Stimulated activated naive CD8-positive, alpha-beta T cell treated with anti-CD3 and anti-CD28 coated beads, Interleukin-15, Interleukin-2, amounts not matched to agents 100 ng/mL and 50 ng/mL, for 24 hours (primary cell): ENCODE measurements around the gene SPTB.

Source experiments
- H3K27ac Mint-ChIP-seq: one replicate; pipeline ENCODE4 v1.8.0; 2021; ENCODE audit warnings: mild to moderate bottlenecking, mixed read lengths
- H3K27me3 Mint-ChIP-seq: one replicate; pipeline ENCODE4 v1.8.0; 2021; ENCODE audit warnings: mixed read lengths
- H3K36me3 Mint-ChIP-seq: one replicate; pipeline ENCODE4 v1.8.0; 2021; ENCODE audit warnings: low read depth, mixed read lengths
- H3K4me1 Mint-ChIP-seq: one replicate; pipeline ENCODE4 v1.8.0; 2021; ENCODE audit warnings: low read depth, mixed read lengths
- H3K4me3 Mint-ChIP-seq: one replicate; pipeline ENCODE4 v1.8.0; 2021; ENCODE audit warnings: mild to moderate bottlenecking, mixed read lengths
- H3K9me3 Mint-ChIP-seq: one replicate; pipeline ENCODE4 v1.8.0; 2021; ENCODE audit warnings: mixed read lengths

SPTB gene

DNA sequence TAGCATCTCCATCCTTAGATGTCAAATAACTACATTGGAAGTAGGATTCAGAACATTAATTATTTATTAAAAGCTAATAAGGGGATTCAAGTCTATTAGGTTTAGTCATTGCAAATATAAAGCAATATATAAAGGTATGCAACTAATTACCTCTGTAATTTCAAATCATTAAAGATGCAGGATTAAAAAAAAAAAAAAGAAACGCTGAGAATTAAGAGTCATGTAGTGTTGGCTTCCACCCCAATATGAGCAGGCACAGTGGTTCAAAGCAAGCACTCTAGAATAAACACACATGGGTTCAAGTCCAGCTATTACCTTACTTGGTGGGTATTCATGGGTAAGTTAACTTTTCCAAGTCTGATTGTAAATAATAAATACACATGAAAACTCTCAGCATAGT lies 10.9 kb downstream of the SPTB start:
- no peaks in the 10 kb centered on the region for H3K4me1 Mint-ChIP-seq
- no peak overlapping the region for H3K4me3 Mint-ChIP-seq
- H3K27me3 Mint-ChIP-seq, result peaks cover 37% of the 10 kb centered on the region
- no peak overlapping the region for H3K27ac Mint-ChIP-seq
- peaks cover 4% of the 10 kb centered on the region for H3K9me3 Mint-ChIP-seq
- no peaks in the 10 kb centered on the region for H3K36me3 Mint-ChIP-seq

DNA sequence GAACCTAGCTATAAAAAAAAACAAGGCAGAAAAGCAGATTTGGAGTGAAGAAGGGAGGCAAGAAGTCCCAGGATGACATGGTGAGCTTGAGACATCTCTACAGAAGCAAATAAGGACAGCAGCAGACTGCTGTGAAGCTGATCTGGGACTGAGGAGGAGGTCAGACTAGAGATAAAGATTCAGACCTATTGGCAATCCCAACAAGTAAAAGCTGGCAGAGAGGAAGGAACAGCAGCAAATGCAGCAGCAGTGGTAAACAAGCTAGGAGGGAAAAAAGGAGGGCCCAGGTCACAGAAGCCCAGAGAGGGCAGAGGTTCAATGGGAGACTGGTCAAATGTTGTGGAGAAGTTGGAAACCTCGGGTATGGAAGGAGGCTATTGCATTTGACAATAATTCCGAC lies 11.3 kb downstream of the SPTB start:
- Mint-ChIP-seq H3K27me3 (peaks cover 37% of the 10 kb centered on the region), H3K4me3 (no peak overlapping the region), H3K4me1 (no peaks in the 10 kb centered on the region), H3K36me3 (no peaks in the 10 kb centered on the region), H3K27ac (no peak overlapping the region), H3K9me3 (peaks cover 4% of the 10 kb centered on the region)

DNA sequence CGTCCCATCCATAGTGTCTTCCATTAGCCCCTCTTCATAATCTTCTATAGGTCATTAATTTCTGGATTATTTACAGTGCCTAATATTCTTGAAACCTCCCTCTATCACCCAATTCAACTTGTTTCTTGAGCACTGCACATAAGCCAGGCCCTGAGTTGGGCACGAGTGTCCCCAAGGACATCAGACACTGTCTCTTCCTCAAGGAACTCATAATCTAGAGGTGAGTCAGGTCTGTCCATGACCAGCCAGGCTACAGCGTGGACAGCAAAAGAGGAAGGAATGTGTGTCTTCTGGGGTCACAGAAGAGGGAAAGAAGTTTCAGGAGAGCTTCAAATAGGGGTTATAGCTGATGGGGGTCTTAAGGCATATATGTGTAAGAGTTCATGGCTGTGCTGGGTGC lies 12.5 kb downstream of the SPTB start:
- no peaks in the 10 kb centered on the region for H3K9me3 Mint-ChIP-seq
- no peaks in the 10 kb centered on the region for H3K4me1 Mint-ChIP-seq
- no peak overlapping the region for H3K27ac Mint-ChIP-seq
- H3K36me3 Mint-ChIP-seq, result no peaks in the 10 kb centered on the region
- H3K27me3 Mint-ChIP-seq, result peaks cover 29% of the 10 kb centered on the region
- H3K4me3 Mint-ChIP-seq, result no peak overlapping the region

DNA sequence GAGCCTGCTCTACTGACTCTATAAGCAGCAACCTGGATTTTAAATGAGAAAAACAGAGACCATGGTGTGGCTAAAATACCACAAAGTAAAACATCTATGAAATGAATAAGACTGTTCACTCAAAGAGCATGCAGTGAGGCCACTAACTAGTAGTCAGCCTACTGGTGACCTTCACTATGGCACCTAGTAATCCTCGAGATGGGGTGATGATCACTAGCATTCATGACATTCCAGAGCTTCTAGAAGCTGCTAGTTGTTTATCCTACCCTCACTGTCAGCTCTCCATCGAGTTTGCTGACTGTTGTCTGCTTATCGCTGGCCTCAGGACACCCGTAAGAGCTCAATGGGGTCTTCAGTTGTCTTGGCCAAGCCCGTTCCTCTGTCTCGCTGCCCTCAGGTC lies 13.7 kb downstream of the SPTB start:
- no peak overlapping the region for H3K27ac Mint-ChIP-seq
- no peak overlapping the region for H3K4me3 Mint-ChIP-seq
- H3K4me1 Mint-ChIP-seq, result no peaks in the 10 kb centered on the region
- H3K36me3 Mint-ChIP-seq, result no peaks in the 10 kb centered on the region
- H3K27me3 Mint-ChIP-seq, result peaks cover 21% of the 10 kb centered on the region
- H3K9me3 Mint-ChIP-seq, result no peaks in the 10 kb centered on the region

DNA sequence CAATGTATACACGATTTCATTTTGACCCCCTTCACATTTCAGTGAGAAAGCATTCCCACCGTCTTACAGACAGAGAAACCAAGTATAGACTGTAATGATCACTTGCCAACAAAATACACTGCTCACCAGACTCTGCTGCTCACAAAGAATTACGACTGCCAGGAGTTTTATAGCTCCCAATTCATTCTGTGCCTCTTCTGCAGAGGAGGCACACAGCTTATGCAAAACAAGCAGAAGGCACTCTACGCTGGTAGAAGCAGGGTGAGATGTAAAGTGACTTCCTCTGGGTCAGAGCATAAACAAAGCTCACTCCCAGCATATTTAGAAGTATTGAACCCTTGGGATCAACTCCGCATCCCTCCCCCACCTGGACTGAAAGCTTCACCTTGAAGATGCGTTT lies 14.6 kb downstream of the SPTB start:
- Mint-ChIP-seq H3K9me3 (no peaks in the 10 kb centered on the region), H3K4me1 (no peaks in the 10 kb centered on the region), H3K27ac (no peak overlapping the region), H3K4me3 (no peak overlapping the region), H3K36me3 (no peaks in the 10 kb centered on the region), H3K27me3 (peaks cover 16% of the 10 kb centered on the region)

DNA sequence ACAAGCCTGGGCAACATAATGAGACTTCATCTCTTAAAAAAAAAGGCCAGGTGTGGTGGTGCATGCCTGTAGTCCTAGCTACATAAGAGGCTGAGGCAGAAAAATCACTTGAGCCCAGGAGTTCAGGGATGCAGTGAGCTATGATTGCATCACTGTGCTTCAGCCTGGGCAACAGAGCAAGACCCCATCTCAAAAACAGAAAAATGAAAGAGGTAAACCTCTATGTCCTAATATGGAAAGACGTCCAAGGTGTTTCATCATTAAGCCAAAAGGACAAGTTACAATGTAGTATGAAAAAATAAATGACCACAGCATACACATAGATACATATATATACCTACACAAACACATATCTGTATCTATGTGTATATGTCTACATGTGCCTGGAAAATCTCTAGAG lies 15.4 kb downstream of the SPTB start:
- Mint-ChIP-seq H3K36me3 (no peaks in the 10 kb centered on the region), H3K27me3 (peaks cover 16% of the 10 kb centered on the region), H3K4me3 (no peak overlapping the region), H3K4me1 (no peaks in the 10 kb centered on the region), H3K9me3 (no peaks in the 10 kb centered on the region), H3K27ac (no peak overlapping the region)

DNA sequence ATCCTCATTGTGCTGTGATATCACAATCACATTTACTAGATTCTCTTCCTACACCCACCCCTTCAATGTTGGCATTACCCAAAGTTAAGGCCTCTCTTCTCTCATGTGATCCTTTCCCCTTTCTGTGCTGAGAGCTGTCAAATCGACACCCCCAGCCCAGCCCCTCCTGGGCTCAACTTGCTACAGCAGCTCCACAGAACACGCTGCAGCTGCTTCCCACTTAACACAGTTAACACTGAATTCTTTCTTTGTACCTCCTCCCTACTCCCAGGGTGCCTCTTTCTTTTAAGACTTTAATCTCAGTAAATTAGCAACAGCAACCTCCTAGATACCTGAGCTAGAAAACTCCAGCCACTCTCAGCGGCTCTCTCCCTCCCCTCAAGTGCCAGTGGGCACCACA lies 17.8 kb downstream of the SPTB start:
- no peaks in the 10 kb centered on the region for H3K9me3 Mint-ChIP-seq
- no peak overlapping the region for H3K27ac Mint-ChIP-seq
- no peak overlapping the region for H3K4me3 Mint-ChIP-seq
- peaks cover 18% of the 10 kb centered on the region for H3K27me3 Mint-ChIP-seq
- H3K4me1 Mint-ChIP-seq, result no peaks in the 10 kb centered on the region
- H3K36me3 Mint-ChIP-seq, result no peaks in the 10 kb centered on the region

DNA sequence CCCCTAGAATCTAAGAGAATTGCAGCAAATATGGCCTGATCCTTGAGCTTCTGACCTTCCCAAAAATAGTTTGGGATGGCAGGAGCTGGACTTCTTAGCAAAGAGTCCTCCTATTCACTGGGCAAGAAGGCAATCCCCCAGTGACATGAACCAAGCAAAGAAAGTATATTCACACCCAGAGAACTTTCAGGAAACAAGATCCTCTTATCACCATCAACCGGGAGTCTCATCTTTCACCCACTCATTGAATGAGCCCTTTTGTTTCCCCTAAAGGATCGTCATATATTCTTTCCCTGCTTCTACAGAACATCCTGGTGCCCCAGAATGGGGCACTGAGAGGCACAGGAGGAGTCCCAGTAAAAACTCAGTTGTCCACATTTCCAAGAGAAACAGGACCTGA lies 19.7 kb downstream of the SPTB start:
- peaks cover 17% of the 10 kb centered on the region for H3K27me3 Mint-ChIP-seq
- H3K36me3 Mint-ChIP-seq, result no peaks in the 10 kb centered on the region
- H3K4me3 Mint-ChIP-seq, result no peak overlapping the region
- no peak overlapping the region for H3K27ac Mint-ChIP-seq
- no peaks in the 10 kb centered on the region for H3K9me3 Mint-ChIP-seq
- H3K4me1 Mint-ChIP-seq, result no peaks in the 10 kb centered on the region

DNA sequence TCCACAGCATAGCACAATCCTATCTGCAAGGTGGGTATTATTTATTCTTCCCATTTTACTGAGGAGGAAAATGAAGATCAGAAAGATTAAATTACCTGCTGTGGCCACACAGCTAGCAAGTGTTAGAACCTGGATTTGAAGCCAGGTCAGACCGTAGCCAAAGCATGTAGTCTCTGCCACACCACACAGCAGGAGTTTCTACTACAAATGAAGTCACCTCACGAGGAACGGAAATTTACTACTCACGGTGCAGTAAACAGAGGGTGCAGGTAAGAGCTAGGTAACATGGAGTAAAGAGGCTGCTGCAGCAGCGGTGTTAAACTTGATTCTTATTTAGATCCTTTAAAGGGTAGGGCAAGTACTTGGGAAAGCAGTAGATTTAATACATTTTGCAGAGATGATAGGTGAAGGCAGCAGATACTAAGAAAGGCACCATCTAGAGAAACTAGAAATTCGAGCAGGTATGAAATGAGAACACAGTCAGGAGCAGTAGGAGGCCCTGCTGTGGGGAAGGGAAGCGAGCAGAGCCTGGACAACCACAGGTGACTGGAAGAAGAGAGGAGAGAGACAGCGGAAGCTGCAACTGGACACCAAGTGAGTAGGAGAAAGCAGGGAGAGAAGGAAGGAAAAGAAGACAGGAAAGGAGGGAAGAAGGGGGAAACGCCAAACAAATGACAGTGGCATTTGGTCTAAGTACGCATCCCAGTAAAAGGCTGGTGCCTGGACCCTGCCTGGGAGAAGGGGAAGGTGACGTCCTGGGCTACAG lies 21.5 kb downstream of the SPTB start:
- Mint-ChIP-seq H3K27ac (no peak overlapping the region), H3K4me1 (no peaks in the 10 kb centered on the region), H3K27me3 (peaks cover 15% of the 10 kb centered on the region), H3K9me3 (no peaks in the 10 kb centered on the region), H3K36me3 (no peaks in the 10 kb centered on the region), H3K4me3 (no peak overlapping the region)

DNA sequence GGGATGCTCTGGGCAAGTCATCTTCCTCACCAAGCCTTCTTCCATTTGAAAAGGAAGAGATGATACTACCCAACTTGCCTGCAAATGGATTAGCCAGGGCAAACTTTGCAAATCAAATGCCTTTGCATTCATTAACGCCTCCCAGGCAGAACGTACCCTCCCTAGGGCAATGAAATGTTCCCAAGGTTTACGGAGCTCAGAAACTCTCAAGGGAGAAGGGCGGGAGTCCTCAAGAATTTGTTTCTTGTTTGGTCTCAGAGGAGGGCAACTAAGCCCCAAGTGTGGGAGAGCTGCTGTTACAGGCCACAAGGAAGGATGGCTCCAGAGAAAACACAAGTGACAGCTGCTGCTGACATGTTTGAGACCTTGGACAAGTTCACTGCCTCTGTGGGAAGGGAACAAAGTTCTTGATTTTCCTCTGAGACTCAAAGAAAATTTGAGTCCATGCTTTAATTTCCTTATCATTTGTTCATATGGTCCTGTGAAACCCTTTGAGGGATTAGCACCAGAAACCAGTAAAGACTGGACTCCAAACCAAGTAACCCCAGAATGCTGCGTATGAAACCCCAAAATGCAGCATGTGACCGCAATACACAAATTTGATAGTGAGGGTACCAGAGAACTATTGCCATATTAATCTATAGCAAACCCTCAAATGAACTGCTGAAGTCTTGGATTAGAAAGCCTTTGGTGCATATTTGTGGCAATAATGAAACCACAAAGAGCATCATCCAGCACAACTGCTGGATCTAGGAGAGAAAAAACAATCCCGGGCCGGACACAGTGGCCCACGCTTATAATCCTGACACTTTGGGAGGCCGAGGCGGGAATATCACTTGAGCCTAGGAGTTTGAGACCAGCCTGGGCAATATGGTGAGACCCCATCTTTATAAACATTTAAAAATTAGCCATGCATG lies 22.9 kb downstream of the SPTB start:
- Mint-ChIP-seq H3K4me1 (no peaks in the 10 kb centered on the region), H3K27me3 (peaks cover 15% of the 10 kb centered on the region)

DNA sequence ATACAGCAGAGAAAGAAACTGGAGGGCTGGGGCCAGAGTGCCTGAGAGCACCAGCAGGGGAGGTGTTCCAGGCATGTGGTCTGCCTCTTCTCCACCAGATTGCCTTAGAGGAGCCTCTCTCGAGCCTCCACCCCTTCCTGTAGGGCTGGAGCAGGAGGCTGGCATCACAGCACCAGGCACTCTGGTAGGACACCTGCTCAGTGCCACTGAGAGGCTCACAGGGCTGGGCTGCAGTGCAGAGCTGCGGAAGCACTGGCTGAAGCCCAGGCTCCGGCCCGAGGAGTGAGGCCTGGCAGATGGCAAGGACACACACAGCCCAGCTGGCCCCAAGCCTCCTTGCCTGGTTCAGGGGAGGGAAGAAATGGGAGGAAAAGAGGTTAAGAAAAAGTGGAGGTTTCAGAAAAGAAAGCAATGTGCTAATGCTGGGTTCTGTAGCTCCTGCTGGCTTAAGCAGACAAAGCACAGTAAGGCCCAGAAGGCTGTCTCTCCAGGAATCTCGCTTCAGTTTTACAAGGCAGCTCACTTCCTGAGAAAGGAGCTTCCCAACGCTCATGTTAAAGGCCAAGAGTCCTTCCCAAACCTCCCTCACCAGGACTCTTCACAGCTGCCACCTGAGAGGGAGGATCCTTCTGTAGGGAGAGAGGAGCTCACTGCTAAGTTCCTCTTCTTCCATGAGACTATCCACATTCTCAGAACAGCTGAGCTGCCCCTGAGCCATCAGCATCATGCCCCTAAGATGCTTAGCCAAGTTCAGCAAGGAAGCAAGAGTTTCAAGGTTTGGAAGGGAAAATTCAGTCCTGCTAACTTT lies 23.8 kb downstream of the SPTB start:
- H3K4me1 Mint-ChIP-seq, result no peaks in the 10 kb centered on the region
- no peaks in the 10 kb centered on the region for H3K9me3 Mint-ChIP-seq
- H3K27ac Mint-ChIP-seq, result no peak overlapping the region
- peaks cover 15% of the 10 kb centered on the region for H3K27me3 Mint-ChIP-seq
- no peaks in the 10 kb centered on the region for H3K36me3 Mint-ChIP-seq
- no peak overlapping the region for H3K4me3 Mint-ChIP-seq

More for the DNA sequence above, 22.9 kb downstream of the SPTB start:
- no peaks in the 10 kb centered on the region for H3K9me3 Mint-ChIP-seq
- no peaks in the 10 kb centered on the region for H3K36me3 Mint-ChIP-seq
- no peak overlapping the region for H3K27ac Mint-ChIP-seq
- no peak overlapping the region for H3K4me3 Mint-ChIP-seq

DNA sequence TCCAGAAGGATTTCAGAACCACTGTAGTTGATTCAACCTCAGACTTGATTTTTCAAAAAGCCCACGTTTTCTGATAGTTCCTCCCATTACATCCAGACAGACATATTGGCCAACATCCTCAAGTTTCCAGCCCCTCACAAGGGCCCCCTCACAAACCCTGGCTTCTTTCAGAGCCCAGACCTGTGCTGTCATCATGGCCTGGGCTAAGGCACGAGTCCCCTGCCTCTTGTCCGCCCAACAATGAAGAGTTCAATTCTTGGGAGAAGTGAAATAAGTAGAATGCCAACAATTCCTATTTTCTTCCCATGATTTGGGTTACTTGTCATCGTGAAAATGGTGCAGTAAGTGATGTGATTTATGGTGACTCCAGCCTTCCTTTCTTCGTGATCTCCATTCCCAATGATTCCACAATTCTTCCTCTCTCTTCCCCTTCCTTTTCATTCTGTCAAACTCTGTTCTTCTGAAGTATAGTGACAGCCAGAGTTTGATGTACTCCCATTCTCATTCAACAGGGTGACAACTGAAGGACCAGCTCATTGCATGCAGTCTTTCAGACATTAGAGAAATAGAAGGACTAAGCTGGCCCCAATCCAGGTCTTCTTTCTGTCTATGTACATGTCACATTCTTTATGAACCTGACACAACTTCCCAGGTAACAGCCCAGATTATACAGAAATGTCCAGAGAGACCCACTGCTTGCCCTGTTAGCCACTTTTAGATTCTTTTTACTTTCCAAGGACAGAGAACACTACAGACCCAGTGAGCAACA lies 29.2 kb downstream of the SPTB start:
- H3K36me3 Mint-ChIP-seq, result no peaks in the 10 kb centered on the region
- H3K4me3 Mint-ChIP-seq, result no peak overlapping the region
- no peaks in the 10 kb centered on the region for H3K9me3 Mint-ChIP-seq
- H3K27me3 Mint-ChIP-seq, result peaks cover 16% of the 10 kb centered on the region
- peaks cover 9% of the 10 kb centered on the region for H3K4me1 Mint-ChIP-seq
- H3K27ac Mint-ChIP-seq, result no peak overlapping the region

DNA sequence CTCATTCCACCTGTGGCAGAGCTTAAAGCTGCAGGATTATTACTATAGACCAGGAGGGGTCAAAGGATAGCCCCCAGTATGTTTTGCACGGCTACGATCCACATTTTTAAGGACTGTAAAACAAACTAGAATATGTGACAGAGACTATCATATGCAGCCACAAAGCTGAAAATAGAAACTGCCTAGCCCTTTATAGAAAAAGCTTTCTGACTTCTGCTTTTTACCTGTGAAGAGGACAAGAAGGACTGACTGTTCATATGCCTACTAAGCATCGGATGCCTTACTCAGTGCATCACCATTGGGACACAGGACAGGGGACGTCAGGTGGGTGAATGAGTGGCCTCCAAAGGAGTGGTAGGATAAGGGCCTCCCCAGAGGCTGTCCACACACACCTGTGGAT lies 29.8 kb downstream of the SPTB start:
- H3K27ac Mint-ChIP-seq, result no peak overlapping the region
- no peaks in the 10 kb centered on the region for H3K36me3 Mint-ChIP-seq
- no peak overlapping the region for H3K4me3 Mint-ChIP-seq
- H3K27me3 Mint-ChIP-seq, result peaks cover 16% of the 10 kb centered on the region
- H3K9me3 Mint-ChIP-seq, result no peaks in the 10 kb centered on the region
- H3K4me1 Mint-ChIP-seq, result peaks cover 9% of the 10 kb centered on the region

DNA sequence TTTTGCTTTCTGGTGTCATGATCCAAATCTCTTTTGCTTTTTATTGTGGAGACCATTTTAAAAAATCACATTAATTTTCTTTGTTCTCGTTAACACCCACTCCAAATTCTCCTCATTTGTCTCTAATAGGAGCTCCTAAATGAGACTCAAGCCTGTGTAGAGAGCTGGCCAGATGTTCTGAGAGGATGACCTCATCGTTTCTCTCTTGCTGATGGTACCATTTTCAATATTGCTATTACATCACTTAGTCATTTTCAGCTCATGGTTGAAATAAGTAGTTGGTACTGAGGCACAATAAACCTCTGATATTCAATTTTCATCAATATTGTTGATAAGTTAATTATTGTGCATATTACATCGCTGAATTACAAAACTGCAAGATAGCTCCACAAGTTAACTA lies 31.5 kb downstream of the SPTB start:
- peaks cover 21% of the 10 kb centered on the region for H3K27me3 Mint-ChIP-seq
- peaks cover 9% of the 10 kb centered on the region for H3K4me1 Mint-ChIP-seq
- no peaks in the 10 kb centered on the region for H3K36me3 Mint-ChIP-seq
- H3K4me3 Mint-ChIP-seq, result no peak overlapping the region
- no peaks in the 10 kb centered on the region for H3K9me3 Mint-ChIP-seq
- H3K27ac Mint-ChIP-seq, result no peak overlapping the region
